Adrenal gland (tissue), 12 donors: ENCODE measurements around the gene SFT2D1. TPM values are rescaled to one million over a fixed set of nuclear protein-coding genes. Genes with fewer than 3 reads are reported as not detected.

Experiments
- DNase-seq, 7 donors: peaks; one replicate each; pipeline ENCODE4 v3.0.0-alpha.2; 2019 to 2020
- H3K27ac ChIP-seq, 5 donors: fragments of 200-600 bp; sonication (generic) in 4 of 5; 1 replicate in 3 of 5; 2 replicates in 2 of 5; pipeline versions ENCODE4 v1.5.1 to v1.8.0; 2016 to 2020; ENCODE audit warnings: mild to moderate bottlenecking in 1 of 5
- H3K27me3 ChIP-seq: fragments of 200-600 bp; 2 replicates; pipeline ENCODE4 v1.8.0; 2021
- H3K36me3 ChIP-seq, 2 donors: fragments of 200-600 bp; replicated peaks in 1 of 2; 1 replicate in 1 of 2; 2 replicates in 1 of 2; pipeline versions ENCODE4 v1.5.1 to v1.8.0; 2018 to 2022
- H3K4me1 ChIP-seq, 2 donors: fragments of 200-600 bp; replicated peaks in 1 of 2; 1 replicate in 1 of 2; 2 replicates in 1 of 2; pipeline versions ENCODE4 v1.5.1 to v1.8.0; 2018 to 2021
- H3K4me3 ChIP-seq, 4 donors: fragments of 200-600 bp; sonication (generic) in 3 of 4; one replicate each; pipeline ENCODE4 v1.5.1; 2016 to 2018
- H3K9me3 ChIP-seq, 3 donors: fragments of 200-600 bp; sonication (generic) in 1 of 3; replicated peaks in 1 of 3; 1 replicate in 2 of 3; 2 replicates in 1 of 3; pipeline versions ENCODE4 v1.5.1 to v1.8.0; 2016 to 2021
- POLR2A ChIP-seq, 2 donors: fragments of 450-650 bp; IDR thresholded peaks; one replicate each; pipeline ENCODE4 v1.6.1; 2017; ENCODE audit warnings: antibody characterized with exemption in 2 of 2, mild to moderate bottlenecking in 2 of 2, moderate library complexity in 1 of 2
- WGBS, 4 donors: extraction: QIAGEN DNeasy Blood & Tissue Kit in 2 of 4; methylation state at CpG; one replicate each; pipeline versions ENCODE4 v1.1.5 to v1.1.7; 2013 to 2017; 5-methylcytosine and 5-hydroxymethylcytosine counted together
- intact Hi-C, 2 donors: fragments of 100-400 bp; cut with DNase I; formaldehyde crosslinking; loops; one replicate each; pipeline versions ENCODE4 v1.14.1 to v1.15.0; 2022 to 2023
- polyA plus RNA-seq, 3 donors: library from polyadenylated mRNA; stranded (reverse); fragments of 200-250 nt in 2 of 3; fragments of 350-450 nt in 1 of 3; fragmentation: Illumina TruSeq in 1 of 3; extraction: RNeasy Lipid Tissue Mini Kit (QIAGEN cat#74804) in 1 of 3; gene quantifications; one replicate each; pipeline ENCODE4 v1.2.3, GENCODE V29; 2013 to 2014
- total RNA-seq, 9 donors: library from RNA; depleted of rRNA in 4 of 9; stranded (reverse); fragments of >200 nt in 4 of 9; fragments of 120-200 nt in 1 of 9; fragmentation: NEBNext Ultra II Directional in 1 of 9; extraction: Animal tissue kit (Norgen Biotek cat#: 25700) in 1 of 9; gene quantifications; one replicate each; pipeline versions ENCODE4 v1.1.0 to v1.2.4, GENCODE V29; 2013 to 2023
- TF ChIP-seq, protein P1 (sequence below), 6 experiments: fragments of 450-650 bp in 4 of 6; fragments of 200-600 bp in 2 of 6; sonication (generic) in 1 of 6; IDR thresholded peaks; 1 replicate in 5 of 6; 2 replicates in 1 of 6; pipeline versions ENCODE4 v1.5.1 to v1.8.0; 2016 to 2021; ENCODE audit warnings: antibody characterized with exemption in 6 of 6, mild to moderate bottlenecking in 2 of 6, moderate library complexity in 1 of 6
- donor health status: healthy with polysubstance abuse.
- donor health status: Bipolar disorder and iron deficiency.
- donor health status: DM: yes; HTN: yes; CAD: no.
- donor health status: DM: no; HTN: no; CAD: no.
- donor health status: DM: no; HTN: no; CAD: no.
- donor health status: DM: yes; HTN: yes; CAD: no.

SFT2D1 gene
- total and polyA plus RNA-seq, 12 donors = 32.6 to 68.0 (median 46.2) TPM

DNA sequence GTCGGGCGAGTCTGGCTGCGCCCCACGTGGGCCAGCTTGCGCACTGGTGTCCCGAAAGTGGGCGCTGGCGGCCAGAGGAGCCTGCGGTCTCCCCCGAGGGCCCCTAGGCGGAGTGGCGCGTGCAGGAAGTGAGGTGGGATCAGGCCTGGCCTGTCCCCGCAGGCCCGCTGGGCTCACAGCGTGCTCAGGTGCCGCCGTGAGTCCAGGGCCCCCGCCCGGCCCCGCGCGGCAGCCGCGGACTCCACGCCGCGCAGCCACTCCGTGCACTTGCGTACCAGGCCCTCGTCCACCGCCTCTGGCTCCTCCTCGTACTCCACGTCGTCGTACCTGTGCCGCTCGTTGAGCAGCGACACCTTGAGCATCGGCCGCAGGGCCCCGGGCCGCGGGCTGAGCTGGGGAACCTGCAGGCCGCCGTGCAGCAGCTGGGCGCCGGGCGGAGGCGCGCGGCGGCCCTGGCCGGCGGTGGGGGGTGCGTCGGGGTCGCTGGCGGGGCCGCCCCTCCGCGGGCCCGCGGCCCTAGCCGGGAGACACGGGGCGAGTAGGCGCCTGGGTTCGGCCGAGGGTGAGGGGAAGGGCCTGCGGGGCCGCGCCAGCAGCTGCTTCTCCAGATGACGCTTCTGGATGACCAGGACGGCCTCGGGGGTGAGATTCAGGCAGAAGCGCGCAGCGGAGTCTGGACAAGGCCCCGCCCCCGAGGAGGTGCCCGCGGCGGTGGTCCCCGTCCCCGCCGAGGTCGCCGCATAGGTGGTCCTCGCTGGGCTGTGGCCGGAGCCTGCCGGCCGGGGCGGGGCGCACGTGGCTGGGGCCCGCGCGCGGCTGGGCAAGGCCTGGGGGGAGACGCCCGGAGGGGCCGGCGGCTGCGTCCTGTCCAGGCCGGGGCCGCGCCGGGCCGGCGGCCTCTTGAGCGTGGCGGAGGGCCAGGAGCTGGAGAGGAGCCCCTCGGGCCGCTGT lies 35.0 kb downstream of the SFT2D1 start:
- H3K36me3 ChIP-seq = no peaks in the 10 kb centered on the region
- peaks cover 0 to 7% of the 10 kb centered on the region in 2 donors for H3K4me1 ChIP-seq
- peaks cover 40% of the 10 kb centered on the region for H3K27me3 ChIP-seq
- DNase-seq = no peak
- H3K9me3 ChIP-seq = no peaks in the 10 kb centered on the region
- TF ChIP-seq POLR2A (IDR thresholded peaks at IDR 0.05) = no peak
- TF ChIP-seq, protein P1, sequence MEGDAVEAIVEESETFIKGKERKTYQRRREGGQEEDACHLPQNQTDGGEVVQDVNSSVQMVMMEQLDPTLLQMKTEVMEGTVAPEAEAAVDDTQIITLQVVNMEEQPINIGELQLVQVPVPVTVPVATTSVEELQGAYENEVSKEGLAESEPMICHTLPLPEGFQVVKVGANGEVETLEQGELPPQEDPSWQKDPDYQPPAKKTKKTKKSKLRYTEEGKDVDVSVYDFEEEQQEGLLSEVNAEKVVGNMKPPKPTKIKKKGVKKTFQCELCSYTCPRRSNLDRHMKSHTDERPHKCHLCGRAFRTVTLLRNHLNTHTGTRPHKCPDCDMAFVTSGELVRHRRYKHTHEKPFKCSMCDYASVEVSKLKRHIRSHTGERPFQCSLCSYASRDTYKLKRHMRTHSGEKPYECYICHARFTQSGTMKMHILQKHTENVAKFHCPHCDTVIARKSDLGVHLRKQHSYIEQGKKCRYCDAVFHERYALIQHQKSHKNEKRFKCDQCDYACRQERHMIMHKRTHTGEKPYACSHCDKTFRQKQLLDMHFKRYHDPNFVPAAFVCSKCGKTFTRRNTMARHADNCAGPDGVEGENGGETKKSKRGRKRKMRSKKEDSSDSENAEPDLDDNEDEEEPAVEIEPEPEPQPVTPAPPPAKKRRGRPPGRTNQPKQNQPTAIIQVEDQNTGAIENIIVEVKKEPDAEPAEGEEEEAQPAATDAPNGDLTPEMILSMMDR (IDR thresholded peaks at IDR 0.05) = no peak
- intact Hi-C loops = no loop called here
- H3K4me3 ChIP-seq = peak overlapping the region in 1 of 4 donors; percentile 55
- WGBS, 4 donors = 3 to 7% (median 3%) methylated on average over 17 to 115 of the region's 115 CpGs
- no peak overlapping the region for H3K27ac ChIP-seq

- intact Hi-C loops = no loop called here
- H3K27me3 ChIP-seq = peaks cover 40% of the 10 kb centered on the region
Observed at GRCh38 chr6:166306378-166307081, 35.8 kb downstream of the SFT2D1 start.

GRCh38 chr6:166305562-166306117 lies 36.7 kb downstream of the SFT2D1 start:
- TF ChIP-seq POLR2A (IDR thresholded peaks at IDR 0.05) = no peak
- TF ChIP-seq, protein P1 (IDR thresholded peaks at IDR 0.05) = no peak
- H3K27ac ChIP-seq = no peak overlapping the region

More at GRCh38 chr6:166306378-166307081, 35.8 kb downstream of the SFT2D1 start:
- Histone ChIP-seq H3K36me3 (no peaks in the 10 kb centered on the region), H3K4me1 (peaks cover 0 to 7% of the 10 kb centered on the region in 2 donors), H3K9me3 (no peaks in the 10 kb centered on the region), H3K4me3 (no peak overlapping the region), H3K27ac (no peak overlapping the region)
- TF ChIP-seq, protein P1 (IDR thresholded peaks at IDR 0.05) = no peak
- no peak for TF ChIP-seq POLR2A (IDR thresholded peaks at IDR 0.05)
- 56 to 62% (median 58%) methylated on average over 27 to 34 of the region's 34 CpGs for WGBS, 4 donors
- no peak for DNase-seq

DNA sequence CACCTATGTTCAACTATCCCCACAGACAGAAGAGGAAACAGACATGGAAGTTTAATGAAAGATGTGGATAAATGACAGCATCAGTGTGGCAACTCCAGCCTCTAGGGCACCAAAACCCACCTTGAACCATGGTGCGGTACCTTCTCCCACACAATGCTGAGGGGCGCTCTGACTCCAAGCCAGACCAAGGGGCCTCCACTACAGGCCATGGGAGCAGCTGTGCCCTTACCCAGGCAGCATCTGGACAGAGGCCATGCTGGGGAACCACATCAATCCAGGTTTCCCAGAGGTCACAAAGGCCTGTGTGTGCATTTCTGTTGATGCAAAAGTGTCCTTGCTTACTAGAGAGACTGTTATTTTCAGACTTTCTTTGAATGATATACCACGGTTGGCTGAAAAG lies 38.2 kb downstream of the SFT2D1 start:
- H3K27me3 ChIP-seq = peaks cover 43% of the 10 kb centered on the region
- 78 to 85% (median 83%) methylated on average over 3 of the region's 3 CpGs for WGBS, 4 donors

More at GRCh38 chr6:166305562-166306117, 36.7 kb downstream of the SFT2D1 start:
- whole genome bisulfite sequencing, 4 donors = 65 to 73% (median 72%) methylated on average over 10 of the region's 10 CpGs
- Histone ChIP-seq H3K27me3 (peaks cover 40% of the 10 kb centered on the region), H3K4me3 (no peak overlapping the region), H3K9me3 (no peaks in the 10 kb centered on the region), H3K36me3 (no peaks in the 10 kb centered on the region), H3K4me1 (peaks cover 0 to 7% of the 10 kb centered on the region in 2 donors)
- no peak for DNase-seq
- intact Hi-C loops = no loop called here

More for the DNA sequence above, 38.2 kb downstream of the SFT2D1 start:
- Histone ChIP-seq H3K36me3 (no peaks in the 10 kb centered on the region), H3K9me3 (no peaks in the 10 kb centered on the region), H3K4me1 (peaks cover 0 to 7% of the 10 kb centered on the region in 2 donors), H3K27ac (no peak overlapping the region), H3K4me3 (no peak overlapping the region)
- no peak for TF ChIP-seq POLR2A (IDR thresholded peaks at IDR 0.05)
- TF ChIP-seq, protein P1 (IDR thresholded peaks at IDR 0.05) = no peak
- intact Hi-C loops = no loop called here
- DNase-seq = no peak
